Liver (tissue), 3 donors: ENCODE data around the gene TOP2A.

Experiments
- CTCF ChIP-seq: fragments of 150-350 bp; IDR thresholded peaks from 2 replicates; pipeline ENCODE4 v1.5.1; 2017; ENCODE audit warnings: improper control_type of control experiment, low read depth, low read length; ENCODE audit not compliant: missing input control
- EGR1 ChIP-seq, 2 donors: IDR thresholded peaks; 2 replicates each; pipeline ENCODE4 v1.6.1; 2016 to 2018; ENCODE audit warnings: antibody characterized with exemption in 2 of 2, low read depth in 2 of 2
- FOXA1 ChIP-seq: IDR thresholded peaks from 2 replicates; pipeline ENCODE4 v1.6.1; 2016; ENCODE audit warnings: antibody characterized with exemption
- RAD21 ChIP-seq, 2 donors: IDR thresholded peaks; 2 replicates each; pipeline ENCODE4 v1.6.1; 2016; ENCODE audit warnings: antibody characterized with exemption in 2 of 2, mild to moderate bottlenecking in 2 of 2
- REST ChIP-seq: IDR thresholded peaks from 2 replicates; pipeline ENCODE4 v1.6.1; 2016; ENCODE audit warnings: antibody characterized with exemption, mild to moderate bottlenecking
- SP1 ChIP-seq: IDR thresholded peaks from 2 replicates; pipeline ENCODE4 v1.6.1; 2018; ENCODE audit warnings: antibody characterized with exemption, mild to moderate bottlenecking
- TAF1 ChIP-seq: conservative IDR thresholded peaks from 2 replicates; pipeline ENCODE4 v1.6.1; 2016; ENCODE audit warnings: antibody characterized with exemption, mild to moderate bottlenecking
- ZBTB33 ChIP-seq: IDR thresholded peaks from 2 replicates; pipeline ENCODE4 v1.6.1; 2016; ENCODE audit warnings: antibody characterized with exemption
- donor health status: healthy.
- donor health status: healthy.

- TF ChIP-seq CTCF (no peak), FOXA1 (no peak), SP1 (no peak), RAD21 (IDR thresholded peaks at IDR 0.05) (no peak), ZBTB33 (no peak), REST (no peak), TAF1 (no peak), EGR1 (IDR thresholded peaks at IDR 0.05; ENCODE audit: low read depth in 2 of 2) (no peak)
Measured at GRCh38 chr17:40374821-40375498, 42.7 kb downstream of the TOP2A start.
